HS-5 (cell line): ENCODE data around the gene DERA.
A peak's percentile ranks its signal among the peaks of the same experiment; 100 is the strongest.
"Not testable (repeated sequence)": the region's sequence is repeated elsewhere in the genome, so short reads cannot be mapped to it uniquely, and the experiment has no call there.

Experiments used
- DNase-seq: peaks from one replicate; pipeline ENCODE4 v3.0.0-alpha.2; 2012; ENCODE audit warnings: low read depth

The DERA gene

GRCh38 chr12:16008421-16008824, 97.3 kb downstream of the DERA start:
- no peak for DNase-seq

- no peak for DNase-seq
Observed at GRCh38 chr12:16012117-16012516, 101.0 kb downstream of the DERA start.

GRCh38 chr12:16013722-16014121, 102.6 kb downstream of the DERA start:
- DNase-seq, result not testable (repeated sequence)

- DNase-seq, result not testable (repeated sequence)
Observed at GRCh38 chr12:16014394-16014793, 103.3 kb downstream of the DERA start.

- no peak for DNase-seq
Observed at GRCh38 chr12:16016748-16017147, 105.6 kb downstream of the DERA start.

GRCh38 chr12:16018306-16018705, 107.2 kb downstream of the DERA start:
- DNase-seq, result no peak

GRCh38 chr12:16019136-16019535, 108.0 kb downstream of the DERA start:
- no peak for DNase-seq

GRCh38 chr12:16020031-16020430, 108.9 kb downstream of the DERA start:
- no peak for DNase-seq

GRCh38 chr12:16021026-16021425, 109.9 kb downstream of the DERA start:
- DNase-seq, result no peak

GRCh38 chr12:16021676-16022075, 110.5 kb downstream of the DERA start:
- DNase-seq, result no peak

- no peak for DNase-seq
Observed at GRCh38 chr12:16027002-16027401, 115.9 kb downstream of the DERA start.

- DNase-seq, result no peak
Observed at GRCh38 chr12:16030744-16031143, 119.6 kb downstream of the DERA start.

GRCh38 chr12:16034136-16034817, 123.1 kb downstream of the DERA start:
- DNase-seq, result no peak

- DNase-seq, result no peak
Observed at GRCh38 chr12:16036073-16036472, 124.9 kb downstream of the DERA start.

- no peak for DNase-seq
Observed at GRCh38 chr12:16037533-16037932, 126.4 kb downstream of the DERA start.

- DNase-seq, result no peak
Observed at GRCh38 chr12:16043480-16043879, 132.3 kb downstream of the DERA start.

- DNase-seq, result no peak
Observed at GRCh38 chr12:16046266-16046665, 135.1 kb downstream of the DERA start.

GRCh38 chr12:16048511-16048910, 137.4 kb downstream of the DERA start:
- DNase-seq, result no peak

- DNase-seq, result no peak
Observed at GRCh38 chr12:16056910-16057309, 145.8 kb downstream of the DERA start.

- not testable (repeated sequence) for DNase-seq
Observed at GRCh38 chr12:16057351-16057751, 146.2 kb downstream of the DERA start.

- DNase-seq, result peak; percentile 25
Observed at GRCh38 chr12:16062611-16063010, 151.5 kb downstream of the DERA start.

- no peak for DNase-seq
Observed at GRCh38 chr12:16063726-16064125, 152.6 kb downstream of the DERA start.

GRCh38 chr12:16070113-16070512, 159.0 kb downstream of the DERA start:
- DNase-seq, result no peak

- no peak for DNase-seq
Observed at GRCh38 chr12:16072678-16073077, 161.5 kb downstream of the DERA start.
